Activated CD4-positive, alpha-beta T cell treated with anti-CD3 and anti-CD28 coated beads, Interleukin-2, Interleukin-6, amounts not matched to agents 100 ng/mL and 50 ng/mL, durations not matched to agents 16 hours and 8 hours (primary cell): ENCODE data around the gene TOMM6.
A peak's percentile ranks its signal among the peaks of the same experiment; 100 is the strongest.

Experiments used
- DNase-seq: peaks from one replicate; pipeline ENCODE4 v3.0.0-alpha.2; 2020

Gene TOMM6

DNA sequence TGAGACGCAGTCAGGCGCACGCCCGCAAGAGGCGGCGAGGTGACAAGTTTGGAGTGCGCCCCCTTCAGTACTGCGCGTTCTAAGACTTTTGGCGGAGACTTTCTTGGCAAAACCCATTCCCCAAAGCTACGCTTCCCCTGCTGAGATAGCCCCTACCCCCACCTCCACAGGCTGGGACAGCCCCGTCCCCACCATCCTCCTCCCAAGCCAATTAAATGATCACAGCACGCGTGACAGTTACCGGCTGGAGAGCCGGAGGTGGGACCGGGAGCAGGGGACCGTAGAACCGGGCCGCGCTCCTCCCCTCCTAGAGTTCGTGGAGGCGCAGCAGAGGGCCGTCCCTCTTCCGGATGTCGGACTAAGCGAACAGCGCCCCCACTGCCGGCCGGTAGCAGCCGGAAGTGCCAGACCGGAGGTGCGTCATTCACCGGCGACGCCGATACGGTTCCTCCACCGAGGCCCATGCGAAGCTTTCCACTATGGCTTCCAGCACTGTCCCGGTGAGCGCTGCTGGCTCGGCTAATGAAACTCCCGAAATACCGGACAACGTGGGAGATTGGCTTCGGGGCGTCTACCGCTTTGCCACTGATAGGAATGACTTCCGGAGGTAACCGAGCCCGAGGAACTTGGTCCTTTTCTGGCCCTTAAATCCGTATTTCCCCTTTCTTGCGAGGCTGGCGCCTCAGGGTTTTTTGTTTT is at the start of gene TOMM6:
TOMM6 (plus strand) TSS at position 476 of the 699 bp plus-strand sequence; CDS start at position 480, 4 bp downstream.
- peak; percentile 97 for DNase-seq

DNA sequence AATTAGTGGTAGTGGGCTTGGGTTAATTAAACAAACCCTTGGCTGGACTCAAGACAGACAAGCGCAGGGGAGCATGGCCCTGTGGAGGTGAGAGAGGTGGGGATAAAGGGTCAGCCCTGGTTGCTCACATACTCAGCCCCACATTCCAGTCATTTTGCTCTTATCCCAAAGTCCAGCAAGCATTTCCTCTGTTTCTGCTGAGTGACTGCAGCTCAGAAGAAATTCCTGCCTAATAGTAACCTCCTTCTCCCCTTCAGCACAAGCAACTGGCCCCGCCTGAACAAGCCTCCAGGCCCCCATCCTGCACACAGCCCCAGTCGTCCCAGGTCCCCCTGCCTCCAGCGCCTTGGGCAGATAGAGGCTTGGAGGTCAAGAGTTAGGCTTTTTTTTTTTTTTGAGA is 48.5 kb upstream of the TOMM6 start:
- DNase-seq, result no peak

DNA sequence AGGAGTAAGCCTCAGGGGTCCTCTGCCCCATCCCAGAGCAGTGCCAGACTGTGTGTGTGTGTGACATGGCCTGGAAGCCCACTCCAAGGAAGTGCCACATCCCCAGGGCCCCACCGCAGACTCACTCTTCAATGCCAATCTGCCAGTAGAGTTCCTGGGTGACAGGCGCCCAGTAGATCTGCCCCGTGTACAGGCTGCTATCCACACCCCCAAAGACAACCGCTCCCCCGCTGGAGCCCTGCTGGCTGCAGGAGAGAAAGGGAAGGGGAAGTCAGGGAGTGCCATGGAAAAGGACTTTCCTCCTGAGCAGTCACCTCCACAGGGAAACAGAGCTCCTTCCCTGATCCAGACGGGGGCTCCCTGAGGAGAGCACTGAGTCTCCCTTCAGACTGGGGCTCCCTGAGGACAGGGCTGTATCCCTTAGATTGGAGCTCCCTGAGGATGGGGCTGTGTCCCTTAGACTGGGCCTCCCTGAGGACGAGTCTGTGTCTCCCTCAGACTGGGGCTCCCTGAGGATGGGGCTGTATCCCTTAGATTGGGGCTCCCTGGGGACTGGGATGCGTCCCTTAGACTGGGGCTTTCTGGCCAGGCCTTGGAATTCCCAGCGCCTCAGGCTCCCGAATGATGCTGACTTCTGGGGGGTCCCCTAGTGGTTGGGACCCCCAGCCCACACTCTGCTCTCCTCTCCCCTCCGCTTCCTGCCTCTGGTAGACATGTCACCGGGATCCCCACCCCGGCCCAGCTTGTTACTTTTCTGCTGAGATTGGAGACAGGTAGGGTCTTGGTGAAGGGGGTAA is 46.9 kb upstream of the TOMM6 start:
- no peak for DNase-seq

DNA sequence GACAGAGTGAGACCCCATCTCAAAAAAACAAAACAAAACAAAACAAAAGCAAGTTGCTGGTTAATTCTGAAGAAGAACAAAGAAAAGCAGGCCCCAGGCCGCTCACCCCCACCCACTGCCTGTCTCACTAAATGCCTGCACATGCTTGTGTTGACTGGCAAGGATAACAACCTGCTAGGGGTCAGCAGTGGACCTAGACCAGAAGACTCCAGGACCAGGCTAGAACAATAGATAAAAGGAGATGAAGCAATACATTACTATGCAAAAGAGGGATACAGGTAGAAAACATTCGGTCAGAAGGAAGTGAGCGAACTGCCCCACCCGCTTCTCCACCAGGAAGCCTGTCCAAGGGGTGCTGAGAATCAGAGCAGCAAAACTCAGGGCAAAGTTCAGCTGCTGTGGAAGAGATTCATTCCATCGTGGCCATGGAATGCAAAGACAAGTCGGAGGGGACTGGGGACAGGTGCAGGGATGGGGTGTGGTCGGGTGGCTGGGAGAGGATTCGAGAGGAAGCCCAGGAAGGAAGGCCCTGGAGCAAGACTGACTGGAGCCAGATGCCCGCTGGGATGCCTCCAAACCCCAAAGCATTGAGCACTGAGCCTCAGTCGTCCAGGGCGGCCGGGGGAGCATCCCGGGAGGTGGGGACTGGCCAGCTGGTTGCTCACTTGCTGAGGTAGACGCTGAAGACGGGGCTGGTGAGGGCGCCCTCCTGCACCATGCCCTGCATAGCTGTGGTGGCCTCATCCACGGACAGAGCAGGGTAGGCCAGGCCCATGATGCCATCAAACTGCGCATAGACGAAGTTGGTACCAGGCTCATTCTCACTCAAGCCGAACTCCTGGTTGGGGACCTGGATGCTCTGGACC is 45.6 kb upstream of the TOMM6 start:
- DNase-seq, result no peak

DNA sequence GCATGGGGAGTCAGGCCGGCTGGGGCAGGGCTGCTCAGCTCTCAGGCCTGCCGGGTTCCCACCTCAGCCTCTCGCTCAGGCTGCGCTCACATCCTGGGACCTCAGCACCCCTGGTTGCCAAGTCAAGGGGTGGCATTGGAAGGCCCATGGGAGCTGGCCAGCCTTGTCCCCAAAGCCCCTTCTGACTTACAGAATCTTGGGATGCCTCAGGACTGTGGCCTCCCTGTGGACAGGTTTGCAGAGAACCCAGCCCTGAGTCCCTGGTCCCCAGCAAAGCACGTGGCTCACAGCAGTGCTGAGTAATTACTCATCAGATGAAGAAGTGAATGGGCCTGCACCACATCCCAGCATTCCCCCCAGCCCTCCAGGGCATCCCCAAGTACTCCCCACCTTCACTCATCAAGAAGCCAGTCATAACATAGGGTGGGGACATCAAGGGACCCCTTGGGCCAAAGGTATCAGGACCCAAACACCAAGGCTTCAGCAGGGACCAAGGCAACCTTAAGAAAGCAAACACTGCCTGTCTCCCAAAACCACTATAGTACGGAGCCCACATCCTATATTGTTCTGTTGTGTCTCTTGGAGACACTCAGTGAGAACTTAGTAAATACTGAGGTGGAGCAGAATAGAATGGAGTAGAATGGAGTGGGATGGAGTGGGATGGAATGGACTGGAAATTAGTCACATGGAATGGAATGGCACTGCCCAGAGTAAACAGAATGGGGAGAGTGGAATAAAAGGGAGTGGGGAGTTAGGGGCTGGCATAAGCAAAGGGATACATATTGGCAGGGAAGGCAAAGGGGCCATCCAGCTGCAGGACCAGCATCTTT is 43.9 kb upstream of the TOMM6 start:
- no peak for DNase-seq

DNA sequence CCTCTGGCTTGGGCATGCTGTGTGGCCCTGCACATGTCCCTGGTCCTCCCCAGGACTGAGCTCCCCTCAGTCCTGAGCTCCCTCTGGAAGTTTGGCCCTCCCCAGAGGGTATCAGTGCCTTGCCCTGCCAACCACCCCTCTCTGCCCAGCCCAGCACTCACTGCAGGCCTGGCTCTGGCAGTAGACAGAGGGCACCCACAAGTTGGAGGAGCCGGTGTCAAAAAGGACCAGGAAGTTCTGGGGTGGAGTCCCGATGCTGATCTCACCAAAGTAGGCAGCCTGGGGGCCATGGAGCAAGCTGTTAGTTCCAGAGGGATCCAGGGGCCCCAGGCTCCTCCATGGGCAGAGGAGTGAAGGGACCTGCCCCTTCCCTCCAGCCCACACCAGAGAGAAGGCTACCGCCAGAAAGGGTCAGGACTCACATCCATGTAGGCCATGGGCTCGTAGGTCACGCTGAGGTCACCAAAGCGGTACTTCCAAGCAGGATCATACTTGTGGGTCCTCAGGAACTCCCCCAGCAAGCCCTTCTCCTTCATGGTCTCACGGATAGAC is 43.2 kb upstream of the TOMM6 start:
- no peak for DNase-seq

DNA sequence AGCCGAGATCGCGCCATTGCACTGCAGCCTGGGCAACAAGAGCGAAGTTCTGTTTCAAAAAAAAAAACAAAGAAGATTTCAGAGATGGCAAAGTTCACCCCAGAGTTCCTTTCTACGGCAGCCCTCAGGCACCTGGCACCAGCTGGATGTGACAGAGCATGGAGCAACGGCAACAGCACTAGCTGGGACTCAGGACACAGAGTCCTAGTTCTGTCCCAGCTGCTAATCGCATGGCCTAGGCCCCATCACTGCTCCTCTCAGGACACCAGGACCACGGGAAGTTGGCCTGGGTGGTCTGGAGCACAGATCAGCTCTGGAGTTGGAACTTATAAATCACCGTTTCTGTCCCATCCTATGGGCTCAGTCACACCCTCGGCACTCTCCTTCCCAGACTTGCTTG is 41.4 kb upstream of the TOMM6 start:
- DNase-seq, result no peak

DNA sequence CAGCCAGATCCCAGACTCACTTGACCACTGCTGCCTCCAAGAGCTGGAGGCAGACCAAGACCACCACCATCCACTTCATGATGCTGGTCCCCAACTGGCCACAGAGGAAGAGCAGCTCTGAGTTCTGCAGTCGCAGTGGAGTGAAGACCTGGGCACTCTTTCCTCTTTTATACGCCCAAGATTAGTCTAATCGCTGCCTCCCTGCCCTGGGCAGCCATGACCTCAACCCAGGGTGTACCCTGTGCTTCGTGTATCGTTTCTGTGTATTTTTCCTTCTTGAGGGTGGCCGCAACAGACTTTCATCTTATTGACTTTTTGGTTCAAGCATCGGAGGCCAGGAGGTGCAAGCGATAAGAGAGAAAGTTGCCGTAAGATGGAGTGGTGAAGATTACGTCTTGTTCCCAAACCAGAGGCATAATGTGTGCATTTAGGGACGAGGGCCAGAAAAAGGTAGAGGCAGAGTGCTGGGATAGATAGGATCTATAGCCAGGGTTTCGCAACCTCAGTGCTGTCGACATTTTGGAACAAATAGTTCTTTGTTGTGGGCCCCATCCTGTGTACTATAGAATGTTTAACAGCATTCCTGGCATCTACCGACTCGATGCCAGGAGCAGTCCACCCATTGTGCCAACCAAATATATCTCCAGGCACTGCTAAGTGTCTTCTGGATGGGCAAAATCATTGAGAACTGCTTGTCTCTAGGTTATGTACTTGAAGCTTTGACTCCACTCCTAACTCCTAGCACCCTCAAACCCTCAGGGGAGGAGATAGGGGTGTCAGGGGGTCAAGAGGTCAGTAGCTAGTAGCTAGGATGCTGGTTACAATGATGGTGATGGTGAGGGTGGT is 40.0 kb upstream of the TOMM6 start, which contains the start of gene PGC:
PGC (minus strand) TSS at position 142 of the 846 bp plus-strand sequence; CDS start at position 79, 63 bp downstream.
- no peak for DNase-seq

DNA sequence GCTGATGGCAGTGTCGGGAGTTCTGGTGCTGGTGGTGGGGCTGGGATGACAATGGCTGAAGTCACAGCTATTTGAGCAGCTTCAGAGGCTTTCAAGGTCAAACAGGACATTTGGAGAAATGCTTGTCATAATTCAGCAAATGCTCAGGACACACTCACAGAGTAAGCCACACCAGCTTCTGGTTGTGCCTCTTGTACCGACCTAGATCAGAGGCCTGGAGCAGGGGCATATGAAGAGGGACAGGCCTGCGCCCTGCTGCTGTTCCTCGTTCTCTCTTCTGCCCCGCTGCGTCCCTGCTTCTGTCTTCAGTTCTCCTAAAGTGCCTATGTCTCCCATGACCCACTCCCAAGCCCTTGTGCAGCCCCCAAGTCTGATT is 39.4 kb upstream of the TOMM6 start:
- no peak for DNase-seq

DNA sequence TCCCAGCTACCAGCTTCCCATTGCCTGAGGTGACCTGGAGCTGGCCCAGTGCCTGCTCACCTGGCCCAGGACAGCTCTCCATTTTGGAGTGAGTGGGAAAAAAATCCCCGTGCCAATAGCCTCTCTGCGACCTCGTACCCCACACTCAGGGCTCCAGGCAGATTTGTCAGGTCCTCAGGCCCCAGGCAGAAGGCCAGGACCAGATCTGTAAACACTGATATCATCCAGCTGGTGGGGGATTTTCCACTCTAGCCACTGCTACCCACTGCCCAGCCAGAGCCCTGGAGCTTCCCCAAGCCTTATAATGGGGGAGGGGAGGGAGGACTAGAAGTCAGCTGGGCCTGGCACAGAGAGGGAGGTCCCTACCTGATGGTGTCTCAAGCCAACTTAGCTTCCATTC is 39.0 kb upstream of the TOMM6 start:
- DNase-seq, result no peak

DNA sequence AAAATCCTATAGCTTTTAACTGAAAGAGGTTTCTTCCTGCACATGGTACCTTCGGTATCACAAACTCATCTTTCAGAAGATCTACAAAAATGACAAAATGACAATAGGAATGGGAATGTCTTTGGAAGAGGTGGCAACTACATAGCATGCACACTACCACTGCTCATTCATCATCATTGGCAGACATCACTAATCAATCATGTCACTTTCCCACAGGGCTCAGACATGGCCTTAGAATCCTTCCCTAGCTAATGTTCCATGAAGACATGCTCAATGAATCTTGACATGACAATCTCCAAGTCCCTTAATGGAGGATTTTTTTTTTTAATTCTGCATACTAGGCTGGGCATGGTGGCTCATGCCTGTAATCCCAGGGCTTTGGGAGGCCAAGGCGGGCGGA is 37.1 kb upstream of the TOMM6 start:
- DNase-seq, result no peak

DNA sequence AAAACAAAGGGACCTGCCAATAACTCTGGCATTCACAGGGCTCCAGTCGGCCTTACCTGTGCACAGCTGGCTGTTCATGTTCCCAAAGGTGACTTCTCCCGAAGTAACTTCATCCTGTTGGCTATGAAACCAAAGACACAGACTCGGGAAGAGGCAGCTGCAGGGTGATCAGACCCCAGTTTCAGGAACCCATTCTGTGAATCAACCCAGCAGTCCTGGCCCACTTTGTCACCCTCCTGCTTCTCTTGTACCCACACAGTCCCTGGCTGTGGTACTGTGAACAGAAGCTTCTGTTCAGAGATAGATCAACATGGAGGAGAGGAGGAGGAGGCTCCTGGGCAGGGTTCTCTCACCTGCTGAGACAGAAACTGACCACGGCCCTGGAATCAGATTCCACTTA is 31.6 kb upstream of the TOMM6 start:
- DNase-seq, result no peak

DNA sequence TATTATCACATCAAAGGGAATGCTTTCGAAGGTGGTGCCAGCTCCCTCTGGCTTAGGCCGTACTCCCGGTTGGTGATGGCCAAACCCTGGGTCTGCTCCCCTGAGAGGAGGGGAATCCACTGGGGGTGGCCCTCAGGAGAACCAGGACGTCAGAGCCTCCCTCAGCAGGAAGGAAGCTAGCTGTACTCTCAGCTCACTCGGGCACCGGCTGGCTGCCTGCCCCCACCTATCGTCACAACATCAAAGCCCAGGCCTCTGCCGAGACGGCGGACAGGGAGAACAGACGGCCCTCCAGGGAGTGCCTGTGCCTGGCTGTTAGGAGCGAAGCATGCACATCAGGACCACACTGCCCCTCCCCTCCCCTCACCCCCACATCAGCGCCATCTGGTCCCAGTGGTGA is 31.1 kb upstream of the TOMM6 start:
- DNase-seq, result no peak

DNA sequence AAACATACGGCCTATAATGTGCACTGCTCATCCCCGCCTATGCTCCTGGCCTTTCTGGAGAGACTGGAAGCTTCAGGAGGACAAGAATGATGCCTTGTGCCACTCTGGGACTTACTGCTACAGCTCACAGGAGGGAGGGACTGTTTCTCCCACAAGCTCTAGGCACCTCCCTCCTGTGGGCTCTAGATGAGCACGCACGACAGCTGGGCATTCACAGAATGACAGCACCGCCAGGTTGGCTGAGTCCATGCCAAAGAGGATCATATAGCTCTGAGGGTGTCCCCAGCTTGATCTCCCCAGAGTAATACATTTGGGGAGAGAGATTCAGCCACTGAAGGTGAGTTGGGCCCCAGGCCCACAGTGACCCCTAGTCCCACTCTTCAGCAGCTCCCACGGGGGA is 30.2 kb upstream of the TOMM6 start:
- DNase-seq, result no peak

DNA sequence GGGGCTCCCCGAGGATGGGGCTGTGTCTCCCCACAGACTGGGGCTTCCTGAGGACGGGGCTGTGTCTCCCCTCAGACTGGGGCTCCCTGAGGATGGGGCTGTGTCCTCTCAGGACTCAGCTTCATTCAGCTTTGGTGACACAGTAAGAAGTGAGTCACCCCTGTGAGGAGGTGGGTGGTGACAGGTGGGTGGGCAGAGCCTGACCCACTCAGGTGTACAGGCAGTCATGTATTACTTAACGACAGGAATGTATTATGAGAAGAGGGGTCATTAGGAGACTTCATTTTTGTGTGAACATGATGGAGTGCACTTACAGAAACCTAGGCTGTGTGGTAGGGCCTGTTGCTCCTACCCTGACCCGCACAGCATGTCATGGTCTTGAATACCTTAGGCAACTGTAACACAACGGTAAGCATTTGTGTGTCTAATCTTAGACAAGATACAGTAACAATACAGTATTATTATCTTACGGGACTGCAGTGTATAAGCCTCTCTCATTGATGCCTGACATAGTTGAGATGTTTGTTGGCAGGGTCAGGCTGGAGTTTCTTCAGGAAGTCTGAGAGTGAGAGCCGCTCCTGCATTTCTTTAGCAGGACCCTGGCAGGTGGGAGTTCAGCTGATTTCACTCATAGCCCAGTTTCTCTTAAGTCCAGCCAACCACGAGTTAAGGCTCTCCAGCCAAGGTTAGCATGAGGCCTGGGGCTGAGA is 29.4 kb upstream of the TOMM6 start:
- DNase-seq, result no peak

DNA sequence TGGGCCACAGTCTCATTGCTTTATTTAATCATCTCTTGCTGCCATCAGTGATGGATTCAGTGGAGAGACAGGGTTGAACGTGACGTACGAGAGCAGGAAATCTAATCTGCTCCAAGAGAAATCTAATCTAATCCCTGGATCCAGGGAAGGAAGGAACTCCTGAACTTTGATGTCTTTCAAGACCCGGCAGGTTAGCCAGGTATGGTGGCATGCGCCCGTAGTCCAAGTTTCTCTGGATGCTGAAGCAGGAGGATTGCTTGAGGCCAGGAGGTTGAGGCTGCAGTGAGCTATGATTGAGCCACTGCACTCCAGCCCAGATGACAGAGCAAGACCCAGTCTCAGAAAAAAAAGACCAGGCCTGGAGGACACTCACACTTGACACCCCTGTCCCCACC is 28.9 kb upstream of the TOMM6 start:
- DNase-seq, result no peak

DNA sequence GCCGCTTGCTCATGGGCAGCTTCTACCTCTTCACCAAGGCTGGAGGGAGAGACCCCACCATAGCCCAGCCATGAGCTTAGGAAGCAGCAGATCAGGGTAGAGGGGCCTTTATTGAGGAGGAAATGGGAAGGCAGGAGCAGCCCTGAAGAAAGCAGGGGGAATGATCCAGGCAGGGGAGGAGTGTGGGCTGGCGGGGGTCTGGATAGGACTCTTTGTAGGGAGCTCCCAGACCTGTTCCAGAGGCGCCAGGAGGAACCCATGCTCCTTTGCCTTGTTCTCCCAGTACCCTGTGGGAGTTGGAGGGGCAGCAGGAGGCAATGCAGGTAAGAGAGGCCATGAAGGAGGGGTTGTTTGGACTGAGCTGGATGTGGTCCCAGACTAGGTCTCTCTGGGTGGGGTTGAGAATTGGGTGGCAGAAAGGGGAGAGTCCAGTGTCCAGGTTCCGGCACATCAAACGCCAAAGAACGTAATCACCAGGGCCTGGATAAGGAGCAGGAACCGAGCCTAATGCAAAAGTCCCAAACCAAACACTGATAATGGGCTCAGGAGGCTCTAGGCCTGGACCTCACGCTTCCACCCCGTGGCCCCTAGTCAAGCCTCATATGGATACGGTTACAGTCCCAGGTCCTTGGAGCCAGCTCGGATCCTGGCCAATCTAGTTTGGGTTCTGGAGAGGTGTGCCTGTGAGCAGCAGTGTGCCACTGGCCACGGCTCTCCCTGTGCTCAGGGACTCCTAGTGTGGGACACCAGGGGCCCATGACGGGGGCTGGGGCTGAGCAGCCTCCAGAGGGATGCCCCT is 28.2 kb upstream of the TOMM6 start:
- no peak for DNase-seq

DNA sequence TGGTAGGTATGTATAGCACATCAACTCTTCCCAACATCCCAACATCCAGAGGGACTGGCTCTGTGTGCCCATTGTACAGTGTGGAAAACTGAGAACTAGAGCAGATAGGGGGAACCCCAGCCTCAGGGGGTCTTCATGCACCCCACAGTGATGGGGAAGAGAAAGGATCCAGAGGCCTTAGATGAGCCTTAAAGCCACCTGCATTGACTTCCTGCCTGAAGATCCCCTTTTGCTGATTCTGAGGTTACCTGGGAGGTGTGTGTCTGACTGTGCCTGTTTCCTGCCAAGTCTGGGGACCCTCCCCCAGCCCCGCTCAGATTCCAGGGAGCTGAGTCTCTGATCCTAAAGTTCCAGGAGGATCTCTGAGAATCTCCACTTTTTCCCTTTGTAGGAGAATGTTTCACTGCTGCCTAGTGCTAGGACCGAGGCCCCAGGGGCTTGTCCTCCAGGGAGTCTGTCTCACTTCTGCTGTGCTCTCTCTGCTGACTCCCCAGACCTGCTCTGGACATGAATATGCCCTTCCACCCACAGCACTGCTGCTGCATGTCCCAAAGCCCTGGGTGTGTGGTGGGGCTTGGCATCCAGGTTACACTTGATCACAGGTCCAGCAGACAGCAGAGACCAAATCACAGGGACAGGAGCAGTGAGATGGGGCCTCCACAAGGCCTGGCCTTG is 27.5 kb upstream of the TOMM6 start:
- DNase-seq, result no peak

DNA sequence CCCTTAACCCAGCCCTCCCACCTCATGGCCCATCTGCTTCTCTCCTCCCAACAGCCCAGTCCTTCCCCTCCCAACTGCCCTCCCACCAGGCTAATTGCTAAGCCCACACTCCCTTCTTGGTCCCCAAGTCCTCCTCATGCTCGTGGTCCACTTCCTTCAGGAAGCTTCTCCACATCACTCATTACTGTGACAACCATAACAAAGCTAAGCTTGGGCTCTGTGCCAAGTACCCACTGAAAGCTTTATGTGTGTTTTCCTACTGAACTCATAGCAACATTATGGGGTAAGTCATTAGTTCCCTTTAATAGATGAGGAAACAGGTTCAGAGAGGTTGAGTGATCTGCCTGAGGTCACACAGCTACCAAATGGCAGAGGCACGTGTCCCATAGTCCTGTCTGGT is 24.0 kb upstream of the TOMM6 start:
- DNase-seq, result no peak
